GM18511 (cell line): Measurements from ENCODE around the gene EIF4E1B.

Experiments used
- ATAC-seq: cut with Tn5 transposase; IDR thresholded peaks from one replicate; pipeline ENCODE4 v1.9.1; 2021; ENCODE audit warnings: mild to moderate bottlenecking, moderate library complexity; ENCODE audit not compliant: unreplicated experiment

The EIF4E1B gene

GRCh38 chr5:176660860-176661641 is 30.6 kb downstream of the EIF4E1B start:
- peak; percentile 71 for ATAC-seq

GRCh38 chr5:176661676-176662075 is 31.2 kb downstream of the EIF4E1B start:
- ATAC-seq = no peak

GRCh38 chr5:176662371-176663333 is 32.2 kb downstream of the EIF4E1B start:
- no peak for ATAC-seq

GRCh38 chr5:176663566-176663965 is 33.1 kb downstream of the EIF4E1B start:
- ATAC-seq = no peak

GRCh38 chr5:176664479-176664878 is 34.0 kb downstream of the EIF4E1B start:
- no peak for ATAC-seq

GRCh38 chr5:176664886-176665285 is 34.4 kb downstream of the EIF4E1B start:
- no peak for ATAC-seq

GRCh38 chr5:176665517-176665916 is 35.0 kb downstream of the EIF4E1B start:
- ATAC-seq = no peak

- no peak for ATAC-seq
Measured at GRCh38 chr5:176667637-176668036, 37.2 kb downstream of the EIF4E1B start.

GRCh38 chr5:176670449-176670848 is 40.0 kb downstream of the EIF4E1B start:
- no peak for ATAC-seq

- no peak for ATAC-seq
Measured at GRCh38 chr5:176671399-176671798, 40.9 kb downstream of the EIF4E1B start.

- ATAC-seq = no peak
Measured at GRCh38 chr5:176671890-176672747, 41.6 kb downstream of the EIF4E1B start.

GRCh38 chr5:176673651-176674583 is 43.4 kb downstream of the EIF4E1B start:
- no peak for ATAC-seq

- ATAC-seq = no peak
Measured at GRCh38 chr5:176674799-176675198, 44.3 kb downstream of the EIF4E1B start.

- ATAC-seq = no peak
Measured at GRCh38 chr5:176675676-176676360, 45.3 kb downstream of the EIF4E1B start.

- peak; percentile 87 for ATAC-seq
Measured at GRCh38 chr5:176676361-176676824, 45.9 kb downstream of the EIF4E1B start.

GRCh38 chr5:176677209-176677939 is 46.9 kb downstream of the EIF4E1B start:
- ATAC-seq = no peak

- no peak for ATAC-seq
Measured at GRCh38 chr5:176678584-176678983, 48.1 kb downstream of the EIF4E1B start.
